ENCODE results near the gene CRYGS.

DNA sequence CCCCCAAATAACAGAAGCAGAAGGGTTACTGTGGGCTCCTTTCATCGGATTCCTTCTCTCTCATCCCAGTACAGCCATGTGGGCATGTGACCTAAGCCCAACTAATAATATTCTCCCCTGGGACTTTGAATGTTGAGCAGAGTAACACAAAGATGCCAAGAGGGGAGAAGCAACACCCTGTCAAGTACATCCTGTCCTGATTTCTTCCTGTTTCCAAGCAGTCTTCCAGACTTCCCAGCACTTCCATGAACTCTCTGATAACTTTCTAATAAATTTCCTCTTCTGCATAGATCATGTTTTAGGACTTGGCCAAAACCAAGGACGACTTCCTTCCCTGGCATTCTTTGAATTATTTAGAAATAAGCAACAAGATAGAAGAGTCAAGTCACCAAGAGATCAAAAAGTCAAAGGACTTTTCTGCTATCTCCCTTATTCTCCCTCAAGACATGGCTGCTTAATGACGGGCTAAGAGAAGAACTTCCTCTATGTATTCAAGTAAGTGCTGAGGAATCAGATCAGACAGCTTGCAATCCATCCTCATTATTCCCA is 37.9 kb downstream of the CRYGS start:
- no peak for TF ChIP-seq POLR2A (IDR thresholded peaks at IDR 0.05)
- TF ChIP-seq, protein P1, sequence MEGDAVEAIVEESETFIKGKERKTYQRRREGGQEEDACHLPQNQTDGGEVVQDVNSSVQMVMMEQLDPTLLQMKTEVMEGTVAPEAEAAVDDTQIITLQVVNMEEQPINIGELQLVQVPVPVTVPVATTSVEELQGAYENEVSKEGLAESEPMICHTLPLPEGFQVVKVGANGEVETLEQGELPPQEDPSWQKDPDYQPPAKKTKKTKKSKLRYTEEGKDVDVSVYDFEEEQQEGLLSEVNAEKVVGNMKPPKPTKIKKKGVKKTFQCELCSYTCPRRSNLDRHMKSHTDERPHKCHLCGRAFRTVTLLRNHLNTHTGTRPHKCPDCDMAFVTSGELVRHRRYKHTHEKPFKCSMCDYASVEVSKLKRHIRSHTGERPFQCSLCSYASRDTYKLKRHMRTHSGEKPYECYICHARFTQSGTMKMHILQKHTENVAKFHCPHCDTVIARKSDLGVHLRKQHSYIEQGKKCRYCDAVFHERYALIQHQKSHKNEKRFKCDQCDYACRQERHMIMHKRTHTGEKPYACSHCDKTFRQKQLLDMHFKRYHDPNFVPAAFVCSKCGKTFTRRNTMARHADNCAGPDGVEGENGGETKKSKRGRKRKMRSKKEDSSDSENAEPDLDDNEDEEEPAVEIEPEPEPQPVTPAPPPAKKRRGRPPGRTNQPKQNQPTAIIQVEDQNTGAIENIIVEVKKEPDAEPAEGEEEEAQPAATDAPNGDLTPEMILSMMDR (IDR thresholded peaks at IDR 0.05), result no peak

Data from Peyer's patch (tissue), 4 donors.